ENCODE measurements around the gene TMPRSS11E. TPM values are rescaled to one million over a fixed set of nuclear protein-coding genes. Genes with fewer than 3 reads are reported as not detected.

Gene TMPRSS11E
- total and polyA plus RNA-seq, 7 donors = 0.09 TPM; not detected in 6

DNA sequence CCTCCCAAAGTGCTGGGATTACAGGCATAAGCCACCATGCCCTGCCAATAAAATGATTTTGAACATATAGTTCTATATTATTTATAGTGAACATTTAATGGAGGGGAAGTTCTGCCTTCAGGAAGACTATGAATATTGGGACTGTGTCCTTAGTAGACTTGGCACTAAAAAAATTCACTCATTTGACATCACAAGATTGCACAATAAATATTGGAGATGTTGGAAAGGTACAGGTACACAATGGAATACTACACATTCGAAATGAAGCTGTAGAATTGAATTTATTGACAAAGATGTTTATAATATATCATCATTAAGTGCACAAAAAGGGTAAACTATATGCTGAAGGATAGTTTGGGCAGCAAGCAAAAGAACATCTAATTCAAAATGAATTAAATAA, 13.0 kb upstream of the TMPRSS11E start:
- Histone ChIP-seq H3K9me3 (no peaks in the 10 kb centered on the region), H3K27me3 (no peaks in the 10 kb centered on the region), H3K4me3 (no peak overlapping the region), H3K36me3 (no peaks in the 10 kb centered on the region), H3K27ac (no peak overlapping the region), H3K4me1 (no peaks in the 10 kb centered on the region)
- no peak for DNase-seq
- WGBS, 2 donors = 67 to 75% methylated on average over 1 of the region's 1 CpG
- intact Hi-C loops (cut with DNase I) = no loop called here
- TF ChIP-seq, protein P1, sequence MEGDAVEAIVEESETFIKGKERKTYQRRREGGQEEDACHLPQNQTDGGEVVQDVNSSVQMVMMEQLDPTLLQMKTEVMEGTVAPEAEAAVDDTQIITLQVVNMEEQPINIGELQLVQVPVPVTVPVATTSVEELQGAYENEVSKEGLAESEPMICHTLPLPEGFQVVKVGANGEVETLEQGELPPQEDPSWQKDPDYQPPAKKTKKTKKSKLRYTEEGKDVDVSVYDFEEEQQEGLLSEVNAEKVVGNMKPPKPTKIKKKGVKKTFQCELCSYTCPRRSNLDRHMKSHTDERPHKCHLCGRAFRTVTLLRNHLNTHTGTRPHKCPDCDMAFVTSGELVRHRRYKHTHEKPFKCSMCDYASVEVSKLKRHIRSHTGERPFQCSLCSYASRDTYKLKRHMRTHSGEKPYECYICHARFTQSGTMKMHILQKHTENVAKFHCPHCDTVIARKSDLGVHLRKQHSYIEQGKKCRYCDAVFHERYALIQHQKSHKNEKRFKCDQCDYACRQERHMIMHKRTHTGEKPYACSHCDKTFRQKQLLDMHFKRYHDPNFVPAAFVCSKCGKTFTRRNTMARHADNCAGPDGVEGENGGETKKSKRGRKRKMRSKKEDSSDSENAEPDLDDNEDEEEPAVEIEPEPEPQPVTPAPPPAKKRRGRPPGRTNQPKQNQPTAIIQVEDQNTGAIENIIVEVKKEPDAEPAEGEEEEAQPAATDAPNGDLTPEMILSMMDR (IDR thresholded peaks at IDR 0.05) = no peak
- TF ChIP-seq POLR2A (IDR thresholded peaks at IDR 0.05) = no peak
- TF ChIP-seq POLR2AphosphoS5 (IDR thresholded peaks at IDR 0.05) = no peak
- no peak for TF ChIP-seq EP300 (IDR thresholded peaks at IDR 0.05)

DNA sequence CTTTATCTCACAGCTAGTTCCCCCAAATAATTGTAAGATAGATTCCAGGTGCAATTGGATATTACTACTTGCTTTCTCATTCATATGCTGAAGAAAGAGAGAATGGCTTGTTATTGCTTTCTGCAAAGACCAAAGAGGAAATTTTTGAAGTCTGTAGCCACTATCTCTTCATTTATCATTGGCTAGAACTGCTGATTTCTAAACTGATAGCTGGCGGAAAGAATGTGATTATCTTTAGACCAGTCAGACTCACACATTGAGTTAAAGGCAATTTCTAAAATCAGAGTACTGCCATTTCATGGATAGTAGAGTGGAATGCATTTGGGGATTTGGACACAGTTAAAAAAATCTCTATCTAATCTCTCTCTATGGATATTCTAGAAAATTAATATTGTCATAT, 12.4 kb upstream of the TMPRSS11E start:
- Histone ChIP-seq H3K27me3 (no peaks in the 10 kb centered on the region), H3K9me3 (no peaks in the 10 kb centered on the region), H3K27ac (no peak overlapping the region), H3K4me1 (no peaks in the 10 kb centered on the region), H3K4me3 (no peak overlapping the region), H3K36me3 (no peaks in the 10 kb centered on the region)
- no peak for TF ChIP-seq POLR2A (IDR thresholded peaks at IDR 0.05)
- no peak for TF ChIP-seq EP300 (IDR thresholded peaks at IDR 0.05)
- TF ChIP-seq, protein P1 (IDR thresholded peaks at IDR 0.05) = no peak
- no peak for TF ChIP-seq POLR2AphosphoS5 (IDR thresholded peaks at IDR 0.05)
- 71 to 90% methylated on average over 1 of the region's 1 CpG for WGBS, 2 donors
- intact Hi-C loops (cut with DNase I) = no loop called here
- DNase-seq = no peak

- intact Hi-C loops (cut with DNase I) = no loop called here
- no peaks in the 10 kb centered on the region for H3K9me3 ChIP-seq
- TF ChIP-seq EP300 (IDR thresholded peaks at IDR 0.05) (no peak), POLR2A (IDR thresholded peaks at IDR 0.05) (no peak), POLR2AphosphoS5 (IDR thresholded peaks at IDR 0.05) (no peak)
- TF ChIP-seq, protein P1 (IDR thresholded peaks at IDR 0.05) = no peak
- H3K27me3 ChIP-seq = no peaks in the 10 kb centered on the region
- DNase-seq = no peak
- no peaks in the 10 kb centered on the region for H3K36me3 ChIP-seq
- H3K4me1 ChIP-seq = no peaks in the 10 kb centered on the region
- H3K27ac ChIP-seq = no peak overlapping the region
- H3K4me3 ChIP-seq = no peak overlapping the region
Measured at GRCh38 chr4:68445111-68445510, 2.2 kb upstream of the TMPRSS11E start.

DNA sequence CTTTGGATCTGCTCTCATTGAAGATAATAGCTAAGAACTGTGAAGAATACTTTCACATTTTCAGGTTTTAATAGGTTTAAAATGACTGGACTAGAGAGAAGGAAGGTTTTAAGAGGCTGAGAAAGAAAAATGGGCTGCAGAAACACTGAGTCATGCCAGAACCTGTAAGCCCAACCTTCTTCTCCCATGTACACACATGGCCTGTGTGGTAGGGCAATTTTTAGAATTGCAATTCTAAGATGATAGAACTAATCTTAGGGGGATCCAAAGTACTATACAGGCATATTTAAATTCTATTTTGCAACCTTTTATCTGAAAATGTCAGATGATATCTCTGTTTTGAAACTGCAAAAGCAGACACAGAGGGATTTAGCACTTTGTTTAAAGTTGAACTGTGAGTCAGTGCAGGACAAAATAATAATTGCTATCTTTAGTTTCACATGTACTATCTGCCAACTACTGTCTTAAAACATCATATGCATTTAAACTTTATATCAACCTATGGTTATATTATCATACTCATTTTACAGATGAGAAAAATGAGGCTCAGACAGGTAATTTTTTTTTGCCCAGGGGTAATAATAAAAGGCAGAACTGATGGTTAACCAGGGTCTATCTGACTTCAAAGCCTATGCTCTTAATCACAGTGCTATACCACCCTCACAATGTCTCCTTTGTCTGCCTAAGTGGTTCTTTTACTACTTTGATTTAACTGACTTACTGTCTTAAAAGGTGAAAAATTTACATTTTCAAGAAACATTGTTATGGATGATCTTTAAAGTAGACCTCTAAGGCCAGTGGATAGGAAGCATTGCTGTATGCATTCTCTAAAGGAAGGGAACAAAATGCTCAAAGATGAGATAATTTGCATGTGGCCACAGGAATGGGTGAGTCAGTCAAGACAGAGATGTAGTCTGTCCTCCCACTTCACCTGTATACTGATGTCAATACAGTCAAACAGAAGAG, 4.3 kb downstream of the TMPRSS11E start:
- H3K9me3 ChIP-seq = no peaks in the 10 kb centered on the region
- peaks cover 0 to 11% (median 7%) of the 10 kb centered on the region in 4 donors for H3K4me1 ChIP-seq
- intact Hi-C loops (cut with DNase I) = no loop called here
- no peak overlapping the region for H3K27ac ChIP-seq
- H3K27me3 ChIP-seq = no peaks in the 10 kb centered on the region
- DNase-seq = no peak
- no peaks in the 10 kb centered on the region for H3K36me3 ChIP-seq
- H3K4me3 ChIP-seq = no peak overlapping the region
- TF ChIP-seq POLR2AphosphoS5 (IDR thresholded peaks at IDR 0.05) (no peak), POLR2A (IDR thresholded peaks at IDR 0.05) (no peak), EP300 (IDR thresholded peaks at IDR 0.05) (no peak)
- TF ChIP-seq, protein P1 (IDR thresholded peaks at IDR 0.05) = no peak

All from sigmoid colon (tissue), 7 donors.